Right lobe of liver (tissue), 6 donors: ENCODE results near the gene TTLL3. TPM values are rescaled to one million over a fixed set of nuclear protein-coding genes. Genes with fewer than 3 reads are reported as not detected.
"Not testable (repeated sequence)": the region's sequence is repeated elsewhere in the genome, so short reads cannot be mapped to it uniquely, and the experiment has no call there.

Experiments
- ATAC-seq, 4 donors: fragments of 200-7000 bp; cut with Tn5 transposase; one replicate each; pipeline ENCODE4 v1.9.1; 2020; ENCODE audit warnings: mild to moderate bottlenecking in 4 of 4, moderate library complexity in 4 of 4
- DNase-seq, 3 donors: peaks; one replicate each; pipeline ENCODE4 v3.0.0-alpha.2; 2020
- H3K27ac ChIP-seq, 3 donors: fragments of 200-600 bp; one replicate each; pipeline ENCODE4 v1.8.0; 2022
- H3K27me3 ChIP-seq, 2 donors: fragments of 200-600 bp; one replicate each; pipeline ENCODE4 v1.8.0; 2022
- H3K36me3 ChIP-seq, 4 donors: fragments of 200-600 bp; sonication (generic) in 1 of 4; one replicate each; pipeline versions ENCODE4 v1.5.1 to v1.8.0; 2017 to 2022; ENCODE audit warnings: control low read depth in 1 of 4
- H3K4me1 ChIP-seq, 4 donors: fragments of 200-600 bp; sonication (generic) in 1 of 4; one replicate each; pipeline versions ENCODE4 v1.5.1 to v1.8.0; 2017 to 2022; ENCODE audit warnings: control low read depth in 1 of 4
- H3K4me3 ChIP-seq, 3 donors: fragments of 200-600 bp; one replicate each; pipeline ENCODE4 v1.8.0; 2022
- H3K9me3 ChIP-seq, 4 donors: fragments of 200-600 bp; sonication (generic) in 1 of 4; one replicate each; pipeline versions ENCODE4 v1.5.1 to v1.8.0; 2017 to 2022; ENCODE audit warnings: control low read depth in 1 of 4
- POLR2A ChIP-seq: fragments of 450-650 bp; IDR thresholded peaks from one replicate; pipeline ENCODE4 v1.6.1; 2017; ENCODE audit warnings: antibody characterized with exemption, mild to moderate bottlenecking
- WGBS: methylation state at CpG from one replicate; pipeline ENCODE4 v1.1.6; 2018; ENCODE audit warnings: low coverage, low lambda C conversion rate; ENCODE audit not compliant: insufficient coverage; ENCODE audit errors: missing lambda C conversion rate; 5-methylcytosine and 5-hydroxymethylcytosine counted together
- intact Hi-C, 2 donors: fragments of 100-400 bp; cut with DNase I; formaldehyde crosslinking; loops; one replicate each; pipeline versions ENCODE4 v1.11.2 to v1.14.1; 2022
- total RNA-seq, 6 experiments: library from RNA; depleted of rRNA in 2 of 6; stranded (reverse); fragments of >200 nt in 2 of 6; fragmentation: NEBNext Ultra II Directional in 3 of 6; extraction: Animal tissue kit (Norgen Biotek cat#: 25700) in 3 of 6; gene quantifications; one replicate each; pipeline versions ENCODE4 v1.1.0 to v1.2.4, GENCODE V29; 2016 to 2023
- TF ChIP-seq, protein P1 (sequence below), 4 donors: fragments of 200-600 bp in 3 of 4; fragments of 450-650 bp in 1 of 4; IDR thresholded peaks; one replicate each; pipeline versions ENCODE4 v1.5.1 to v1.8.0; 2016 to 2022; ENCODE audit warnings: antibody characterized with exemption in 4 of 4, mild to moderate bottlenecking in 2 of 4
- donor health status: DM: no; HTN: yes; CAD: no.
- donor health status: DM: no; HTN: no; CAD: no.
- donor health status: DM: no; HTN: no; CAD: no.
- donor health status: DM: no; HTN: yes; CAD: no.
- donor health status: DM: no; HTN: yes; CAD: no.

TTLL3 gene
- total RNA-seq, 6 experiments from 2014 or later: 4.5 to 11.0 (median 8.6) TPM

DNA sequence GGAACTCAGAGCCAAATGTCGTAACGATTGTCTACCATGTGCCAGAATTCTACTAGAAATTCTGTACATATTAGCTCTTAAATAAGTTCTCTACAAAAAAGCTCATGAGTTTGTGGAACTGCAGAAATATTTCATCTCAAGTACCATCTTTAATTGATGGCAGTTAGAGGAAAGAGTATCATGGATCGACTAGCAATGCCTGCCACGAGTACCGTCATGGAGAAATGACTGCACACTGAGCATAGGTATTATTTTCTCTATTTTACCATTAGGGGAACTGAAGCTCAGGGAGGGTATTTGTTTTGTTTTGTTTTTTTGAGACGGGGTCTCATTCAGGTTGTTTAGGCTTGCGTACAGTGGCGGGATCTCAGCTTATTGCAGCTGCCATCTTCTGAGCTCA, 31.0 kb downstream of the TTLL3 start:
- 84% methylated on average over 8 of the region's 8 CpGs for WGBS
- DNase-seq (no peak), ATAC-seq (no peak)
- H3K4me3 ChIP-seq: no peak overlapping the region
- peaks cover 0 to 14% (median 7%) of the 10 kb centered on the region in 4 donors for H3K36me3 ChIP-seq
- no peaks in the 10 kb centered on the region for H3K27me3 ChIP-seq
- no peaks in the 10 kb centered on the region for H3K9me3 ChIP-seq
- TF ChIP-seq, protein P1, sequence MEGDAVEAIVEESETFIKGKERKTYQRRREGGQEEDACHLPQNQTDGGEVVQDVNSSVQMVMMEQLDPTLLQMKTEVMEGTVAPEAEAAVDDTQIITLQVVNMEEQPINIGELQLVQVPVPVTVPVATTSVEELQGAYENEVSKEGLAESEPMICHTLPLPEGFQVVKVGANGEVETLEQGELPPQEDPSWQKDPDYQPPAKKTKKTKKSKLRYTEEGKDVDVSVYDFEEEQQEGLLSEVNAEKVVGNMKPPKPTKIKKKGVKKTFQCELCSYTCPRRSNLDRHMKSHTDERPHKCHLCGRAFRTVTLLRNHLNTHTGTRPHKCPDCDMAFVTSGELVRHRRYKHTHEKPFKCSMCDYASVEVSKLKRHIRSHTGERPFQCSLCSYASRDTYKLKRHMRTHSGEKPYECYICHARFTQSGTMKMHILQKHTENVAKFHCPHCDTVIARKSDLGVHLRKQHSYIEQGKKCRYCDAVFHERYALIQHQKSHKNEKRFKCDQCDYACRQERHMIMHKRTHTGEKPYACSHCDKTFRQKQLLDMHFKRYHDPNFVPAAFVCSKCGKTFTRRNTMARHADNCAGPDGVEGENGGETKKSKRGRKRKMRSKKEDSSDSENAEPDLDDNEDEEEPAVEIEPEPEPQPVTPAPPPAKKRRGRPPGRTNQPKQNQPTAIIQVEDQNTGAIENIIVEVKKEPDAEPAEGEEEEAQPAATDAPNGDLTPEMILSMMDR (IDR thresholded peaks at IDR 0.05): no peak
- TF ChIP-seq POLR2A: no peak
- H3K4me1 ChIP-seq: peaks cover 0 to 7% (median 1%) of the 10 kb centered on the region in 4 donors
- intact Hi-C loops: no loop called here
- no peak overlapping the region for H3K27ac ChIP-seq

DNA sequence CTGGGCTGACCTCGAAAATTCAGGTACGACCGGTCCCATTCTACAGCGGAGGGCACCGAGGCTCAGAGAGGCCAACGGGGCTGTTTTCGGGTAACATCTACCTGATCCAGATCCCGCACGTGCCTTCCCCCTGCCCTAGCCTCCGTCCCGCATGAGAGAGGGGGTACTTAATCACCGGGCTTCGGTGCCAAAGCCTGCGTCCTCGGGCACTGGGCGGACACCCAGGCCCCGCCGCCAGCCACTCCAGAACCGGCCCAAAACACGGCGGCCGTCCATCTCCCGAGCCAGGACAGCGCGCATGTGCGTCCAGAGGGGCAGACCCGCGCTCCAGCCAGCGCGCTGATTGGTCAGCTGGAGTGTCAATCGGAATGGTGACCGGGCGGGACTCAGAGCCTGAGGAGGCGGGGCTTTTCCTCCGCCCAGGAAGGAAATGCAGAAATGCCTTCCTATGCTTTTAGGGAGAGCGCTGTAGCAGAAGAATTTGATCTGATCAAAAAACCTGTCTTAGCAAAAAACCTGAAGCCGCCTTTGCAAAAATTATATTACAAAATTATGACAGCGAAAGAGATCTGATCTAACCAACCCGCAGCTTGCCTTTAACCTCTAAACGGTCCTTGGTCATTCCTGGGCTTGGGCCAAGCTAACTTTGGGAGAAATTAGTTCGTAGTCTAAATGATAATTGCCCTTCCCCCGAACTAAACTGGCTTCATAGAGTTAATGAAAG, 33.8 kb downstream of the TTLL3 start, which contains the start of gene RPUSD3:
RPUSD3 (minus strand) TSS at position 294 of the 724 bp plus-strand sequence; CDS start at position 276, 18 bp downstream.
- WGBS: under 1% methylated on average over 38 of the region's 42 CpGs
- H3K4me3 ChIP-seq: peak within 1 kb of the TSS; percentile 54 to 77 (median 62)
- ATAC-seq (peak; percentile 99 to 100 (median 99)), DNase-seq (peak; percentile 98 to 99 (median 99))
- peaks cover 0 to 14% (median 7%) of the 10 kb centered on the region in 4 donors for H3K36me3 ChIP-seq
- intact Hi-C loops: no loop called here
- H3K9me3 ChIP-seq: no peaks in the 10 kb centered on the region
- TF ChIP-seq, protein P1 (IDR thresholded peaks at IDR 0.05): no peak
- peak; percentile 70 for TF ChIP-seq POLR2A
- H3K27ac ChIP-seq: peak within 1 kb of the TSS; percentile 40 to 65 (median 56)
- no peaks in the 10 kb centered on the region for H3K27me3 ChIP-seq
- H3K4me1 ChIP-seq: peaks cover 0 to 11% (median 1%) of the 10 kb centered on the region in 4 donors

DNA sequence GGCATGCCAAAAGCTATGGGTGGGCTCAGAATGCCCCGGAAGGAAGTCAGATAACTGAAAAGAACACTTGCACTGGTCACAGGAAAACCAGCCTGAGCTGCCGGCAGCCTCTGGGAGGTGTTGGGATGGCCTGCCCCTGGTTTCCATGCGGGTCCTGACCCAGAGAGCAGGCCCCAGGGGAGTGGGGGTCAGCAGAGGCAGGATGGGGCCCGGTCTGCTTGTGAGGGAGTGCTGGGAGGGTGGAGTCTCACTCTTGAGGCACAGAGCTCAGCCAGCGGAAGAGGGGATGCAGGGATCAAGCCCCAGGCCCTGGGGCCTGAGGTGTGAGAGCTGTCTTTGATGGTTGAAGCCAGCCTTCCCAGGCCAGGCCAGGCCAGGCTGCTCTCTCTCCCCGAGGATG, 36.2 kb downstream of the TTLL3 start:
- DNase-seq (no peak), ATAC-seq (no peak)
- Histone ChIP-seq H3K9me3 (no peaks in the 10 kb centered on the region), H3K4me3 (no peak overlapping the region), H3K27me3 (no peaks in the 10 kb centered on the region), H3K4me1 (peaks cover 0 to 24% (median 5%) of the 10 kb centered on the region in 4 donors), H3K36me3 (peaks cover 0 to 5% (median under 1%) of the 10 kb centered on the region in 4 donors), H3K27ac (no peak overlapping the region)
- TF ChIP-seq, protein P1 (IDR thresholded peaks at IDR 0.05): no peak
- no peak for TF ChIP-seq POLR2A
- intact Hi-C loops: no loop called here
- 40% methylated on average over 2 of the region's 6 CpGs for WGBS

DNA sequence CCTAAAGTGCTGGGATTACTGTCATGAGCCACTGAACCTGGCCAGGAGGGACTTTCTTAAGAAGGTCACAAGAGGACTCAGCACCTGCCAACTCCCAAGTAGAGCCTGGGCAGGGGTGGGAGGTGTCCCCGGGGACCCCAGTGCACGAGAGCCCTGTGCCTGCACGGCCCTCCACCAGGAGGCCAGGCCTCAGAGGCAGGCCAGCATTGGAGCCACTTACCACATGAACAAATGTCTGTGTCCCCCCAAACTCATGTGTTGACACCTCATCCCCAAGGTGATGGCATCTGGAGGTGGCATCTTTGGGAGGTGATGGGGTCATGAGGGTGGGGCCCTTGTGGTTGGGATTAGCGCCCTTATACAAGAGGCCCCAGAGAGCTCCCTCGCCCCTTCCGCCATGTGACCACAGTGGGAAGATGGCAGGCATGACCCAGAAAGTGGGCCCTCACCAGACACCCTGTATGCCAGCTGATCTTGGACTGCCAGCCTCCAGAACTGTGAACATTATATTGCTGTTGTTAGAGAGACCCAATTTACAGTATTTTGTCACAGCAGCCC, 36.9 kb downstream of the TTLL3 start:
- H3K4me1 ChIP-seq: peaks cover 0 to 28% (median 5%) of the 10 kb centered on the region in 4 donors
- no peaks in the 10 kb centered on the region for H3K27me3 ChIP-seq
- WGBS: no CpG with 5 or more reads among the region's 6 CpGs
- H3K4me3 ChIP-seq: no peak overlapping the region
- no peaks in the 10 kb centered on the region for H3K36me3 ChIP-seq
- ATAC-seq (no peak), DNase-seq (peak in 1 of 3 donors; percentile 19)
- no peak overlapping the region for H3K27ac ChIP-seq
- TF ChIP-seq POLR2A: no peak
- TF ChIP-seq, protein P1 (IDR thresholded peaks at IDR 0.05): no peak
- no peaks in the 10 kb centered on the region for H3K9me3 ChIP-seq
- intact Hi-C loops: no loop called here

DNA sequence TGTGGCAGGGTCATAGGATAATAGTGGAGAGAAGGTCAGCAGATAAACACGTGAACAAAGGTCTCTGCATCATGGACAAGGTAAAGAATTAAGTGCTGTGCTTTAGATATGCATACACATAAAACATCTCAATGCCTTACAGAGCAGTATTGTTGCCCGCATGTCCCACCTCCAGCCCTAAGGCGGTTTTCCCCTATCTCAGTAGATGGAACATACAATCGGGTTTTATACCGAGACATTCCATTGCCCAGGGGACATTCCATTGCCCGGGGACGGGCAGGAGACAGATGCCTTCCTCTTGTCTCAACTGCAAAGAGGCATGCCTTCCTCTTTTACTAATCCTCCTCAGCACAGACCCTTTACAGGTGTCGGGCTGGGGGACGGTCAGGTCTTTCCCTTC, 37.8 kb downstream of the TTLL3 start:
- H3K4me3 ChIP-seq, H3K36me3 ChIP-seq, H3K27me3 ChIP-seq, DNase-seq, intact Hi-C loops, H3K27ac ChIP-seq, ATAC-seq, H3K9me3 ChIP-seq: not testable (repeated sequence)
- peaks cover 0 to 31% (median 5%) of the 10 kb centered on the region in 4 donors for H3K4me1 ChIP-seq
- WGBS: 56% methylated on average over 7 of the region's 9 CpGs
